HEK293 (cell line): Measurements from ENCODE around the gene PLK4.

Experiments
- CTCF ChIA-PET: fragments of 350-600 bp; formaldehyde crosslinking; extraction: SDS; loops from one replicate; lab custom pipeline; 2021; ENCODE audit warnings: antibody characterized with exemption; lab: Yijun Ruan, JAX
- POLR2A ChIA-PET: fragments of 300-600 bp; formaldehyde crosslinking; extraction: SDS; loops from one replicate; lab custom pipeline; 2020; ENCODE audit warnings: antibody characterized with exemption, inconsistent platforms; lab: Yijun Ruan, JAX
- H3K27ac ChIP-seq: fragments of 200-500 bp; sonication (Bioruptor generic); 2 replicates; pipeline ENCODE4 v1.5.1; 2014; ENCODE audit warnings: low read depth, low read length, control low read depth, inconsistent platforms; ENCODE audit errors: extremely low read depth
- H3K36me3 ChIP-seq, 2 experiments: fragments of 200-500 bp in 1 of 2; sonication (Bioruptor generic) in 1 of 2; 1 replicate in 1 of 2; 2 replicates in 1 of 2; pipeline ENCODE4 v1.5.1; 2014 to 2017; ENCODE audit warnings: inconsistent platforms in 2 of 2, low read length in 2 of 2; ENCODE audit not compliant: control insufficient read depth in 2 of 2, insufficient read depth in 1 of 2
- H3K4me1 ChIP-seq: fragments of 200-500 bp; sonication (Bioruptor generic); 2 replicates; pipeline ENCODE4 v1.5.1; 2014; ENCODE audit warnings: mild to moderate bottlenecking, low read length, inconsistent platforms; ENCODE audit not compliant: control insufficient read depth, insufficient read depth
- H3K4me3 ChIP-seq: 2 replicates; pipeline ENCODE4 v1.5.1; 2011; ENCODE audit warnings: low read depth, mild to moderate bottlenecking, control low read depth, low read length, moderate library complexity
- H3K9me3 ChIP-seq: fragments of 200-500 bp; sonication (Bioruptor generic); 2 replicates; pipeline ENCODE4 v1.5.1; 2014; ENCODE audit warnings: low read depth, low read length, inconsistent platforms; ENCODE audit not compliant: control insufficient read depth, insufficient read depth
- ZNF776 ChIP-seq: fragments of 450-650 bp; formaldehyde crosslinking; IDR thresholded peaks from 2 replicates; pipeline ENCODE4 v1.5.0; 2017; ENCODE audit warnings: missing biosample characterization, missing genetic modification characterization, borderline replicate concordance

The PLK4 gene

DNA sequence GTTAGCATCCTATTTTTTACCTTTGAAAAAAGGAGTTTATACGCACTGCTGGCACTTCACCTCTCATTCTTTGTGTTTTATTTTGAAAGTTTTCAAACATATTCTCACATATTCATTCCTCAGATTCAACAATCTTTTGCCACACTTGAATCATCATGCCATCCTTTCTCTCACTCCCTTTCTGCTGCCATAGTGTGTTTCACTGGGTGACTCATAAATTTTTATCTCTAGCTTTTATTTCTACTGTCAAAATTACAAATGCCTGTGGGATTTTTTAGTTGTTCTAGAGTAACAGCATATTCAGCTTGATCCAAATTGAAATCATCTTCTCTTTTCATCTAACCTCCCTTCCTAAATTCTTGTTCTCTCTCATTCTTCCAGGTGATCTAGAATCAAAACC is 56.3 kb downstream of the PLK4 start:
- H3K9me3 ChIP-seq = no peaks in the 10 kb centered on the region
- TF ChIP-seq ZNF776 (tag by site-specific recombination) = no peak
- TF ChIP-seq, all 188 proteins: peak for 0
- POLR2A ChIA-PET = no interaction called here
- Histone ChIP-seq H3K4me1 (no peaks in the 10 kb centered on the region), H3K27ac (no peak overlapping the region), H3K36me3 (peaks cover 3 to 16% of the 10 kb centered on the region in 2 experiments; a peak in 2 of 3 replicates), H3K4me3 (no peak overlapping the region)
- CTCF ChIA-PET = no interaction called here
